NCI-H2081 (cell line): Measurements from ENCODE around the gene SHOC2.

Experiments used
- DNase-seq, 2 experiments: peaks; one replicate each; lab custom pipeline; 2025; lab: John Stamatoyannopoulos, UW

Gene SHOC2

GRCh38 chr10:110919349-110919931 lies at the start of gene SHOC2:
Gene SHOC2, plus strand, starts transcription at chr10:110919604. Its CDS starts 44,755 bp downstream, at chr10:110964359.
- peak; percentile 64 to 72 for DNase-seq

GRCh38 chr10:110870823-110871297 lies 48.5 kb upstream of the SHOC2 start:
- no peak for DNase-seq

- peak; percentile 92 to 95 for DNase-seq
These were observed 47.9 kb upstream of the SHOC2 start, which contains the start of gene PDCD4 for GRCh38 chr10:110871298-110872084. Gene PDCD4, plus strand, starts transcription at chr10:110871928. Its CDS starts 4,100 bp downstream, at chr10:110876028.

GRCh38 chr10:110872145-110872983 lies 47.0 kb upstream of the SHOC2 start:
- peak; percentile 51 to 58 for DNase-seq

- no peak for DNase-seq
These were observed 46.1 kb upstream of the SHOC2 start for GRCh38 chr10:110872984-110873923.

- no peak for DNase-seq
These were observed 45.5 kb upstream of the SHOC2 start for GRCh38 chr10:110873951-110874350.

- no peak for DNase-seq
These were observed 43.4 kb upstream of the SHOC2 start for GRCh38 chr10:110876000-110876399.

GRCh38 chr10:110876788-110877187 lies 42.6 kb upstream of the SHOC2 start:
- DNase-seq = no peak

GRCh38 chr10:110880012-110880411 lies 39.4 kb upstream of the SHOC2 start:
- no peak for DNase-seq

- DNase-seq = no peak
These were observed 38.2 kb upstream of the SHOC2 start for GRCh38 chr10:110881247-110881646.

GRCh38 chr10:110881905-110882304 lies 37.5 kb upstream of the SHOC2 start:
- DNase-seq = no peak

GRCh38 chr10:110883924-110884323 lies 35.5 kb upstream of the SHOC2 start:
- DNase-seq = no peak

- no peak for DNase-seq
These were observed 33.3 kb upstream of the SHOC2 start for GRCh38 chr10:110885932-110886674.

- DNase-seq = no peak
These were observed 31.8 kb upstream of the SHOC2 start for GRCh38 chr10:110887560-110887959.

- DNase-seq = no peak
These were observed 26.7 kb upstream of the SHOC2 start for GRCh38 chr10:110892602-110893288.

- peak; percentile 5 to 9 for DNase-seq
These were observed 25.7 kb upstream of the SHOC2 start for GRCh38 chr10:110893559-110894179.

GRCh38 chr10:110897184-110897583 lies 22.2 kb upstream of the SHOC2 start:
- no peak for DNase-seq

- DNase-seq = no peak
These were observed 21.0 kb upstream of the SHOC2 start for GRCh38 chr10:110898391-110898790.

GRCh38 chr10:110900983-110901382 lies 18.4 kb upstream of the SHOC2 start:
- DNase-seq = no peak
